GM19438 (cell line): ENCODE results near the gene CXCR2.
"Not testable (repeated sequence)": the region's sequence is repeated elsewhere in the genome, so short reads cannot be mapped to it uniquely, and the experiment has no call there.

Source experiments
- ATAC-seq: cut with Tn5 transposase; IDR thresholded peaks from one replicate; pipeline ENCODE4 v1.9.1; 2021; ENCODE audit warnings: low read depth; ENCODE audit not compliant: unreplicated experiment

Gene CXCR2

DNA sequence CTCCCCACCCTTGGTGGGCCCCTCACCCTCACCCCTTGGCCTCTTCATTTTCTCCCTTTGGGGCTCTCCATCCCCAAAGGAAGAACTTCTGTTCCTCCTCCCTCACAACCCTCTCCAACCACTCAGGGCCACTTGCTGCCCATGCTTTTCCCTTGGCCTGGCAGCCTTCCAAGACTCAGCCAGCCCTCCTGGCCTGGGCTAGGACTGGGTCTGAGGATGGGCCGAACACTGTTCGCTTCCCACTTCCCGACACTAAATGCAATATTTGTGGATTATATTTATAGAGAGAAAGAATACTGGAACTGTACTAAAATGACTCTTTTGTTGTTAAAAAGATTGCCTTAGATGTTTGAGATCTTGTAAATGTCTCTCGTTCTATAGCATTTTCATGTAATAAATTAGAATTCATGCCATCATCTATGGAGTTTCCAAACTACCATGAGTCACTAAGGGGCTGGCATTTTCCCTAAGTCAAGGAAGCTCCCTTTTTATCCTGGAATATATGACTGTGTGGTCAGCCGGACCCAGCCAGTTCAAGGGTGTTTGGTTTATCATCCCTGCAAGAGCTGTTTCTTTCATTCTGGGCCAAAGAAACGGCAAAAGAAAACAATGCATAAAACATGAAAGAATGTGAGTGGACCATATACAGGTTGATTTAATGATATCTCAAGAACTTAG is 3.8 kb downstream of the CXCR2 start:
- ATAC-seq, result no peak

GRCh38 chr2:218130377-218130776 is 4.5 kb downstream of the CXCR2 start:
- no peak for ATAC-seq

- no peak for ATAC-seq
Measured at GRCh38 chr2:218130822-218131221, 5.0 kb downstream of the CXCR2 start.

DNA sequence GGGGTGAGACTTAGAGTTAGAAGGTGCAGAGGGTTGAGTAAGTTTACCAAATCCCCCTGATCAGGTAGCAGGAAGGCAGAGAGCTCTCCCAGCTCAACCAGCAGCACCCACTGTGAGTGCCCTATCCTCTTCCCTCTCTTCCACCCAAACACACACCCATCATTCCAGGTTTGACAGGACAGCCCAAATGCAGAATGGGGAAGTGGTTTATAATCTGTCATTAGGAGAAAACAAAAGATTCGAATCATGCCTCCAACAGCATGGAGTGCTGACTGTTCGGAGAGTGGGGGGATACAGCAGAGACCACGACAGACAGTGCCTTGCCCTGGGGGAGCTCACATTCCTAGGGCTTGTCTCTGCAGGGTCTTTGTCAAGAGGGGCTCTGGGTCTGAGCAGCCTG is 11.7 kb downstream of the CXCR2 start:
- ATAC-seq, result no peak

GRCh38 chr2:218138047-218138446 is 12.2 kb downstream of the CXCR2 start:
- no peak for ATAC-seq

DNA sequence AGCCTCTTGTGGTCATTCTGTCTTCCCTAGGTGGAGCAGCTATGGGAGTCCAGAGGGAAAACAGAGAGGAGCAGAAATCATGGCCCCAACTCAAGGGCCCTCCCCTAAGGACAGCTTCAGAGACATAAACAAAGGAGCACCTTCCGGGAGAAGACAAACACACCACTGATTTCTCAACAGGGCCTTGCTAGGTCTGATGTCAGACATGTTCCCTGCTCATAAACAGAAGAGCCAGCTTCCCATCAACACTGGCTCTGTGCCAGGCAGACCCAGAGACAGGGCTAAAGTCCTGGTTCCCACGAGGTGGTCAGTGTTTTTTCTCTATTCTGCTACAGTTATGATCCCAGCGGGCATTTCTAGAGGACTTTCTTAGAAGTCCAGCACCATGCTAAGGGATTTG is 19.3 kb downstream of the CXCR2 start:
- no peak for ATAC-seq

- no peak for ATAC-seq
Measured at GRCh38 chr2:218146056-218146455, 20.2 kb downstream of the CXCR2 start.

DNA sequence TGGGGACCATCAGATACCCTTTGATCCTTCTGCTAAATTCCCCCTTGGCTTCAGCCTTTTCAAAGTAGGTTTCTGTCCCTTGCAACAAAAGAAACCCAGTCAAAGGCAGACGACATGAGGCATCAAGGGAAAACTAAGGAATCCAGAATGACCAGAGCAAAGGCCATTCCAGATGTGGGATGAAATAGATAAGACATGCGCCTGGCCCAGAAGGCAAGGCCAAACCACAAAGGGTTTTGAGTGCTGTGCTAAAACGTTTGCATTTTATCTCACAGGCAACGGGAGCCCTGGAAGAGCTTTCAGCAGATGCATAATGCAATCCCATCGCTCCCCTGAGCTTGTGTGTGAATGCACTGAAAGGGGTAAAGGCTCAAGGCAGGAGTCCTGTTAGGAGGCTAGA is 23.3 kb downstream of the CXCR2 start:
- ATAC-seq, result no peak

DNA sequence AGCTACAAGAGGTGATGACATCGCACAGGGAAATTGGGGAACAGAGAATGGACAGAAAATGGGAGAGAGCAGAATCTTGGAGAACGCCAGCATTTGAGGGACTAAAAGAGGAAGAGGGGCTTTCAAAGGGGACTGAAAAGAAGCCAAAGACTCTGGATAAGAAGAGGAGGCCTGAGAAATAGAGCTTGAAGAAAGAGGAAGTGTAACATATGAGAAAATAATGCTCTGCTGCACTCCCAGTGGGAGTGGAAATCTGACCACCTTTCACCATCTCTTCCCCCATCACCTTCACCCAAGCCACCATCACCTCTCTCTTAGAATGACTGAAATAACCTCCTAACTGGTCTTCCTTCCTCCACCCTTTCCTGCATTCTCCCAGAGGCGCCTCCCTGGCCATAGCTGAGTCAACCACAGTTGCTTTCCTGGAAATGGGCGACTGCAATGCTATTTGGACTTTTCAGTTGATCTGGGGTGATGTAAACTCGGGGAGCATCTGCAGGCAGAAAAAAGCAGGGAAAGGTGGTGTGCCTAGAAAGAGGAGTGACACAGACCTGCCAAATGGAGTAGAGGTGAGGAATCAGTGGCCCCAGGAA is 24.1 kb downstream of the CXCR2 start:
- ATAC-seq, result no peak

DNA sequence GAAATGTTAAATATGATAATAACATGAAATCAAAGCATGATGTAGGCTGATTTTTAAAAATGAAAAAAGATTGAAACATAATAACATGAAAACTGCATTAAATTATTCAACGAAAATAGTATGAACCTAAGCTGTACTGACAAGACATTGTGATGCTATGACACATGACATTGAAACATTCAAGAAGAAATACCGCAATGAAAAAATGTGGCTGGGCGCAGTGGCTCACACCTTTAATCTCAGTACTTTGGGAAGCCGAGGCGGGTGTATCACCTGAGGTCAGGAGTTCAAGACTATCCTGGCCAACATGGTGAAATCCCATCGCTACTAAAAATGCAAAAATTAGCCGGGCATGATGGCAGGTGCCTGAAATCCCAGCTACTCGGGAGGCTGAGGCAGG is 26.3 kb downstream of the CXCR2 start:
- no peak for ATAC-seq

DNA sequence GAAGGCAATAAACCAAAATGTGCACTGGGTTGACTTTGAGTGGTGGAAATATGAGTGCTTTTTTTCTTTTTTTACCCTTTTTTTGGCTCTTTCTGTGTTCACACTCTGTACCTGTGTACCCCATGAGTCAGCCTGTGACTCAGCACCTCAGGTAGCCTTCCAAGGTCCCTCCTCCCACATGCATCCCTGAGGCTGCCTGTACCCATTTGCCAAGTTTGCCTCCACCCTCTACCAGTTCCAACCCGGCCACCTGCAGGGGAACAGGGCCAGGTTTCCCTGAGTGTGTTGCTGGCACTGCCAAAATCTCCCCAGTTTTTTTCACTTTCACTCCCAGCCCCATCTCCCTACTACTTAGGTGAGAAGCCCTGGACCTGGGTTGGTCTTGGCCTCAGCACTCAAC is 26.9 kb downstream of the CXCR2 start:
- no peak for ATAC-seq

- no peak for ATAC-seq
Measured at GRCh38 chr2:218155953-218156479, 30.2 kb downstream of the CXCR2 start.

- no peak for ATAC-seq
Measured at GRCh38 chr2:218161644-218162043, 35.8 kb downstream of the CXCR2 start.

DNA sequence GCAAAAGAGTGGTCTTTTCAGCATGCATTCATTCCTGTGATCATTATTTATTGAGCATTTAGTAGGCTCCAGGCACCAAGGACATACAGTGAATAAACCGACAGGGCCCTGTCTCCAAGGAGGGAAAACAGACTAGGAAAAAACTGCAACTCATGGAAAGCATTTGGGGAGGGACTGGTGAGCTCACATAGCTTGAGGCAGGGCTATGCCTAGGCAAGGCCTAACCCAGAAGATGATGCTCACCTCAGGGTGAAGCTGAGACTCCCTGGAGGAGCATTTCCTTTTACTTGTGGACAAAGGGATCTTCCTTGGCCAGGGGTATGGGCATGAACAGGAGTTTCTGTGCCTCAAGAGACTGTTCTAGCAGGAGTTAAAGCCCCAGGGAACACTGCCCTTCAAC is 37.0 kb downstream of the CXCR2 start:
- ATAC-seq, result no peak

DNA sequence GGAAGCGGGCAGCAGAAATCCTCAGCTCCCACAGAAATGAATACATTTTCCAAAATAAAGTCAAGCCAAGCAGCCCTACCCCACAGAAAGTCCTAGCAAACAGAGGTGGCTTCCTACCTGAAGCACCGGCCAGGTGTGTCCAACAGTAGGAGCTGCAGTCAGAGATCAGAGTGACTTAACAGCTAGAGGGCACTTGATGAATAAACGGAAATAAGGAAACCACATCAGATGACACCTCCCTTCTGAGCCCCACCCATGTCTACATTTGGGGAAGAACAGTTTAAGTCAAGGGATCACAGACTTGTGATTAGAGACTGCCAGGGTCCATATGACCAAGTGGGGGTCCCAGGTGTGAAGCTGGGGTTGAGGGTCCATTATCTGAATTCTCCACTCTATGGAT is 41.0 kb downstream of the CXCR2 start, which contains the start of gene CXCR1:
Gene CXCR1, minus strand, starts transcription at position 172 of the 400 bp plus-strand sequence. CDS start 1,751 bp downstream, outside the sequence.
- ATAC-seq, result no peak

GRCh38 chr2:218168016-218168415 is 42.2 kb downstream of the CXCR2 start:
- ATAC-seq, result no peak

DNA sequence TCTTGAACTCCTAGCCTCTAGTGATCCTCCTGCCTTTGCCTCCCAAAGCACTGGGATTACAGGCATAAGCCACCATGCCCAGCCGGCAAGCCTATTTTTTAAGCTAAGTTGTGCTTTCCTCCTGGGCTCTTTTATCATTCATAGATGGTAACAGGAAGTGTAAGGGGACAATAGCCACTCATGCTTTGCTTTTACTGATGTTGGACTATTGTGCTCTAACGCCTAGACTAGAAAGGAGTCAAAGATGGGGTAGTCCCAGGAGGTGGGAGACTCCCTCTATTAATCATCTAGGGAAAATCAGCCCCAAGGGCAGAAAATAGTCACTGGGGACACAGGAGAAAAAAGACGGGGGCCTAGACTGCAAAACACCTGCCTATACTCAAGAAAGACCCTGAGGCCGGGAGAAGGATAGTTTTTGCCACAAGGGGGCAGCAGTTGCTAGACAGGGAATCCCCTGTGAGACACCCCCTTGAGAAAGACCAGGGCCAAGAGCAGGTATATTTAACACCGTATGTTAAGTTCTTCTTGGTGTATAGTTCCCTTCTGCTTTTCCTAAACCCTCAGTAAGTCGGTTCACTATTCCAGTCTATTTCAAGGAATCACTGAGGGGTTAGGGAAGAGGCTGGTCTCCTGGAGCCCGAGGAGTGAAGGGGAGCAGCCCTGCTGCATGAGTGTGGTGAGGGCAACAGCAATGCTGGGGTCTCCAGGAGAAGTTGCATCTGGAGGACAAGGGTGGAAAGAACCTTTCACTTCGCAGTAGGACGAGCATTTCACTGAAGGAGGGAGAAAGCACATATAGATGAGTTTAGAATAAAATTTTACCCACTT is 43.0 kb downstream of the CXCR2 start:
- ATAC-seq, result no peak

GRCh38 chr2:218169757-218170546 is 44.1 kb downstream of the CXCR2 start:
- ATAC-seq, result no peak

DNA sequence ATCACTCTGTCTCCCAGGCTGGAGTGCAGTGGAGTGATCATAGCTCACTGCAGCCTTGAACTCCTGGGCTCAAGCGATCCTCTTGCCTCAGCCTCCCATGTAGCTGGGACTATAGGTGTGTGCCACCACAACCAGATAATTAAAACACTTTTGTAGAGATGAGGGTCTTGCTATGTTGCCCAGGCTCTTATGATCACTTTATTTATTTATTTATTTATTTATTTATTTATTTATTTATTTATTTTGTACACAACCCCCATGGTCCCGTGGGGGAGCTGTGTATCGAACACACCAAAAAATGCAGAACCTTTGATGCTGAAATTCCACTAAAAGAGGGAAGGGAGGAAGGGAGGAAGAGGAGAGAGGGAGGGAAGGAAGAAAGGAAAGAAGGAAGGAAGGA is 45.9 kb downstream of the CXCR2 start:
- ATAC-seq, result not testable (repeated sequence)

DNA sequence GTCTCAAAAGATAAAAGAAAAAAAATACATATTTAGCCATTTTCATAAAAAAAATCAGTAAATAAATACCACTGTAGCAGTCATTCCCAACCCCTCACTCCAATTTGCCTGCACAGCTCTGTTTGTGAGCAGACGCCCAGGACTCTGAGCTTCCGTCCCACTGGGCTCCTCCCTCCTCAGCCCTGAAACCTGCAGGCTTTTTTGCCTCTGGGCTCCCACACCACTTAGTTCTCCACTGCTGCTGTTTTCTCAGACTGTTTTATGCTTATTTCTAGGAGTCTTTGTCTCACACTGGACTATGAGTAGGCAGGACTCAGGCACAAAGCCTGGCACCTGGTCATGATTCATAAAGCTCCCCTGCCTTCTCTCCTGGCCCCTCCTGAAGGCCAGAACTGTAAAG is 47.0 kb downstream of the CXCR2 start:
- no peak for ATAC-seq

DNA sequence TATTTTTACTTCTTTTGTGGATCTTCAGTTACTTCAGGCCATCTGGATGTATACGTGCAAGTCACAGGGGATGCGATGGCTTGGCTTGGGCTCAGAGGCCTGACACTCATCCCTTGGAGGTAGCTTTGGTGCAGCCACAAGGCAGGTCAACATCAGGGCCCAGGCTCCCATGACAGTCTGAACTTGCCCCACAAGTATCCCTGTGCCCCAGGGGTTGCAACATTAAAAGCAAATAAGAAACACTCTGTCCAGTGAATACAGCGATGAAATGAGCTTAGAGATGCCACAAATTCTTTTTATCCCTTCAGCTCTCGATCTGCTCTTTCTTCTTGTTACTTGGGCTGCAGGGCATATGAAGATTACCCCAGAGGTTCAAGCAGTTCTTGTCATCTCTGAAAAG is 54.0 kb downstream of the CXCR2 start:
- no peak for ATAC-seq
